Activated CD4-positive, alpha-beta T cell treated with anti-CD3 and anti-CD28 coated beads, Interleukin-2, amount 50 U/mL, for 48 hours (primary cell): ENCODE results near the gene MCUB.
A peak's percentile ranks its signal among the peaks of the same experiment; 100 is the strongest.
"Not testable (repeated sequence)": the region's sequence is repeated elsewhere in the genome, so short reads cannot be mapped to it uniquely, and the experiment has no call there.

Experiments used
- DNase-seq, 2 experiments: peaks; one replicate each; pipeline ENCODE4 v3.0.0-alpha.2; 2020

Gene MCUB

GRCh38 chr4:109640644-109641043 lies 80.6 kb downstream of the MCUB start:
- no peak for DNase-seq

GRCh38 chr4:109645874-109646710 lies 86.0 kb downstream of the MCUB start:
- no peak for DNase-seq

GRCh38 chr4:109648266-109648996 lies 88.4 kb downstream of the MCUB start:
- DNase-seq = no peak

GRCh38 chr4:109648997-109649575 lies 89.0 kb downstream of the MCUB start:
- no peak for DNase-seq

GRCh38 chr4:109649872-109650271 lies 89.8 kb downstream of the MCUB start:
- no peak for DNase-seq

GRCh38 chr4:109655396-109655795 lies 95.3 kb downstream of the MCUB start:
- no peak for DNase-seq

DNA sequence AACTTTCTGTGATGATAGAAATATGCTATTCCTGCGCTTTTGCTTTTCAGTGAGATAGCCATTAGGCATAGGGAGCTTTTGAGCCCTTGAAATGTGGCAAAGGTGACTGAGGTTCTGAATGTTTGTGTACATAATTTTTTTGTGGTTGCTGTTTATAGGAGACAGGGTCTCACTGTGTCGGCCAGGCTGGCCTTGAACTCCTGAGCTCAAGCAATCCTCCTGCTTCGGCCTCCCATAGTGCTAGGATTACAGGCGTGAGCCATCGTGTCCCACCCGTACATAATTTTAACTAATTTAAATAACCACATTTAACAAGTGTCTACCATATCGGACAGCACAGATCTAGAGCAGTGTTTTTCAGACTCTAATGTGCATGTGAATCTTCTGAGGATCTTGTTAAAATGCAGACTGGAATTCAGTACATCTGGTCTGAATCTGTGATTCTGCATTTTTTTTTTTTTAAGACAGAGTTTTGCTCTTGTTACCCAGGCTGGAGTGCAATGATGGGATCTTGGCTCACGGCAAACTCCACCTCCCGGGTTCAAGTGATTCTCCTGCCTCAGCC lies 97.9 kb downstream of the MCUB start:
- DNase-seq = no peak

DNA sequence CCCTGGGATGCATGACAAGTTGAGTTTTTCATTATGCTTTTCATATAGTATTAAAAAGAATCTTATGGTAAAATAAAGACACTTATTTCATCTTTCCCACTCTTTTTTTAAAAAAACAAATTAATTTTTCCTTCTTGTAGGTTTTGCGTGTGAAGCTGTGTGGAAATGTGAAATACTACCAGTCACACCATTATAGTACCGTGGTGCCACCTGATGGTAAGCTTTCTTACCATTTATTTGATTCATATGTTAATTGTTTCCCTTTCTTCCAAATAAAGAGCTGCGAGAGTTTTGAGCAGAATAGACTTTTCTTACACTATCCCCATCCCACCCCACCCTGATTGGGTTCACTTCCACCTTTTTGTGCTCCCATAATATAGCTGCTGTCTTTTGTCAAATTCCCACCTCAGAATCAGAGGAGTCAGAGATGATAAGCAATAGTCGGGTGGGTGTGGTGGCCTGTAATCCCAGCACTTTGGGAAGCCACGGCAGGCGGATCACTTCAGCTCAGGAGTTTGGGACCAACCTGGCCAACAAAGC lies 98.9 kb downstream of the MCUB start:
- DNase-seq = no peak

GRCh38 chr4:109662116-109662515 lies 102.1 kb downstream of the MCUB start:
- DNase-seq = no peak

DNA sequence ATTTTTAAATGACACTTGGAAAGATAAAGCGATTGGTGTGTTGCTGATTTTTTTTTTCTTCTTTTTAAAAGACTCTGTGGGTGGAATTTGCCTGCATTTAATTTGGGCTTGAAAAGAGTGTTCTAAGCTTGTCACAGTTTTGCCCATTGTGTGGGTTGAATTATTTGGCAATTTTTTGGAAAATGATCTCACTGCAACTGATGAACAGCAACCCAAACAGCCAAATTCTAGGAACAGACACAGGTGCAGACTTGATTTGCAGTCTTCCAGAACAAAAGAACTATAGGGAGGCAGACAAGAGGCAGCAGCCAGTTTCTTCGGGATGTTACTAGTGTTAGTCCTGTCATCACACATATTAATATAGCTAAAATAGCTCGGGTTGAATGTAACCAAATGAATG lies 102.7 kb downstream of the MCUB start:
- no peak for DNase-seq

GRCh38 chr4:109665783-109666485 lies 105.9 kb downstream of the MCUB start:
- DNase-seq = no peak

DNA sequence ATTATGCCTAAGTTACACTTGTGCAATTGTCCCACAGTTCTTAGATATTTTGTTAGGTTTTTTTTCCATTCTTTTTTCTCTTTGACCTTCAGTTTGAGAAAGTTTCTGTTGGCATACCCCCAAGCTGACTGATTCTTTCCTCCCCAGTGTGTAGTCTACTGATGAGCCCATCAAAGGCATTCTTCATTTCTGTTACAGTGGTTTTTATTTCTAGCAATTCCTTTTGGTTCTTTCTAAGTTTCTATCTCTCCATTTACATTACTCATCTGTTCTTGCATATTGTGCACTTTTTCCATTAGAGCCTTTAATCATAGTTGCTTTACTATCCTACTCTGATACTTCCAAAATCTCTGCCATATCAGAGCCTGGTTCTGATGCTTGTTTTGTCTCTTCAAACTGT lies 111.3 kb downstream of the MCUB start:
- peak in 1 of 2 experiments; percentile 29 for DNase-seq

- DNase-seq = no peak
Measured at GRCh38 chr4:109672169-109672930, 112.3 kb downstream of the MCUB start.

DNA sequence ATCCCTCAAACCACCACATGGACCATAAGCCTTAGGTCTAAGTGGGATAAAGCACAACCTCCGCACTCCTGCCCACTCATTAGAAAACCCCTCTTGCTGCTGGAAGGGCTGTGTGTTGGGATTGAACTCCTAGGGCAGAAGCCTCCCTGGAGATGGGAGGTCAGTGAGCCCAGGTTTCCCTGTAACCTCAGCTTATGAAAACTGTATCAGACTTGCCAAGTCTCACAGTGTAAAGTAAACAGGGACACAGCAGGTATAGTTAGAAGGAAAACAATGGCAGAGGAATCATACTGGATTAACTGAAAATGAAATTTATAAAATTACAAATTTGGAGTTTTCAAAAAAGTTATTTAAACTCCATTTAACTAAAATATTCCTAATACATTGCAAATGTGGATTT lies 113.3 kb downstream of the MCUB start:
- DNase-seq = no peak

GRCh38 chr4:109675181-109675580 lies 115.1 kb downstream of the MCUB start:
- DNase-seq = no peak

- no peak for DNase-seq
Measured at GRCh38 chr4:109675843-109676242, 115.8 kb downstream of the MCUB start.

- DNase-seq = no peak
Measured at GRCh38 chr4:109676886-109677285, 116.8 kb downstream of the MCUB start.

DNA sequence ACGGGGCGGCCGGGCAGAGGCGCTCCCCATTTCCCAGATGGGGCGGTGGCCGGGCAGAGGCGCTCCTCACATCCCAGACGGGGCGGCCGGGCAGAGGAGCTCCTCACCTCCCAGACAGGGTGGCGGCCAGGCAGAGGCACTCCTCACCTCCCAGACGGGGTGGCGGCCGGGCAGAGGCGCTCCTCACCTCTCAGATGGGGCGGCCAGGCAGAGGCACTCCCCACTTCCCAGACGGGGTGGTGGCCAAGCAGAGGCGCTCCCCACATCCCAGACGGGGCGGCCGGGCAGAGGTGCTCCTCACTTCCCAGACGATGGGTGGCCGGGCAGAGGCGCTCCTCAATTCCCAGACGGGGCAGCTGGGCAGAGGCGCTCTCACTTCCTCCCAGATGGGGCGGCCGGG lies 118.4 kb downstream of the MCUB start:
- DNase-seq = not testable (repeated sequence)

DNA sequence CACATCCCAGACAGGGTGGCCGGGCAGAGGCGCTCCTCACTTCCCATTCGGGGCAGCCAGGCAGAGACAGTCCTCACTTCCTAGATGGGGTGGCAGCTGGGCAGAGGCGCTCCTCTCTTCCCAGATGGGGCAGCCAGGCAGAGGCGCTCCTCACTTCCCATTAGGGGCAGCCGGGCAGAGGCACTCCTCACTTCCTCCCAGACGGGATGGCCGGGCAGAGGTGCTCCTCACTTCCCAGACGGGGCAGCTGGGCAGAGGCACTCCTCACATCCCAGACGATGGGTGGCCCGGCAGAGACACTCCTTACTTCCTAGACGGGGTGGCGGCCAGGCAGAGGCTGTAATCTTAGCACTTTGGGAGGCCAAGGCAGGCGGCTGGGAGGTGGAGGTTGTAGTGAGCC lies 118.9 kb downstream of the MCUB start:
- not testable (repeated sequence) for DNase-seq

- no peak for DNase-seq
Measured at GRCh38 chr4:109682875-109683274, 122.8 kb downstream of the MCUB start.

DNA sequence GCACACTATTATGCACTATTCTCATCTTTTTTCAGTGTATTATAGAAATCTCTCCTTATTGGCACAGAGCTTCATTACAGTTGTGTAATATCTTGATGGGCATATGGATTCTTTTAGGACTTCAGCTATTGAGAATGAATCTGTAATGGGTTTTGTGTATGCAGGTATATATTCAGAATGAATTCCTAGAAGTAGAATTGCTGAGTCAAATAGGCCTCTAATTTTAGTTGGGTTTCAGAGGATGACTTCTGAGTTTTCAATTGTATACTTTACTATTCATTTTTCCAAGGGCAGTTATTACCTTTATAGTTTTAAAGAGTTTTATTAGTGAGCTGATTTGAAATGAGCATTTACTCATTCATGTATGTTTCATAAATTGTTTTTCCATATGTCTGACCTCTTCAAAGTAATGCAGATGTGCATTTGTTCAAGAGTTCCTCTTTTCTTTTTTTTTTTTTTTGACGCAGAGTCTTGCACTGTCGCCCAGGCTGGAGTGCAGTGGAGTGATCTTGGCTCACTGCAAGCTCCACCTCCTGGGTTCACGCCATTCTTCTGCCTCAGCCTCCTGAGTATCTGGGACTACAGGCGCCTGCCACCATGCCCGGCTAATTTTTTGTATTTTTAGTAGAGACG lies 123.7 kb downstream of the MCUB start:
- DNase-seq = no peak
